GM12878 (cell line): ENCODE results near the gene HAP1. TPM values are rescaled to one million over a fixed set of nuclear protein-coding genes. Genes with fewer than 3 reads are reported as not detected.

Source experiments
- ATAC-seq: fragments of 200-7000 bp; cut with Tn5 transposase; 3 replicates; pipeline ENCODE4 v1.9.1; 2020; ENCODE audit warnings: mild to moderate bottlenecking, moderate library complexity
- BruUV-seq: library from RNA; stranded (reverse); fragments of 400-500 nt; replicated peaks from 2 replicates; lab custom pipeline; 2021; lab: Mats Ljungman, UMichigan
- CTCF ChIA-PET: fragments of 300-600 bp; sonication (Branson Sonifier 250); formaldehyde crosslinking; extraction: SDS; loops from one replicate; lab custom pipeline; 2021; ENCODE audit warnings: inconsistent platforms; lab: Yijun Ruan, JAX
- POLR2A ChIA-PET: fragments of 350-600 bp; formaldehyde crosslinking; extraction: SDS; loops from one replicate; lab custom pipeline; 2021; ENCODE audit warnings: inconsistent platforms; lab: Charles Lee
- RAD21 ChIA-PET: fragments of 300-600 bp; sonication (Branson Sonifier 250); formaldehyde crosslinking; loops from one replicate; lab custom pipeline; 2023; ENCODE audit warnings: antibody characterized with exemption; ENCODE audit not compliant: unreplicated experiment; lab: Charles Lee
- SMC1A ChIA-PET: fragments of 300-600 bp; sonication (Branson Sonifier 250); formaldehyde crosslinking; loops from one replicate; lab custom pipeline; 2023; ENCODE audit not compliant: unreplicated experiment, uncharacterized antibody; lab: Charles Lee
- DNase-seq: peaks from one replicate; pipeline ENCODE4 v3.0.0-alpha.2; 2011; ENCODE audit warnings: low read depth, low spot score
- FAIRE-seq: peaks from 3 replicates; lab custom pipeline; 2011; peaks lifted over from hg19 to GRCh38; lab: Jason Lieb, UNC
- H2AFZ ChIP-seq: 2 replicates; pipeline ENCODE4 v1.6.0; 2011; ENCODE audit warnings: low read depth, low read length, control low read depth; ENCODE audit not compliant: control insufficient read depth
- H3K27ac ChIP-seq: 2 replicates; pipeline ENCODE4 v1.5.1; 2011; ENCODE audit warnings: control low read depth; ENCODE audit not compliant: control insufficient read depth, insufficient read depth
- H3K27me3 ChIP-seq, 2 experiments: replicated peaks in 1 of 2; 2 replicates each; pipeline versions ENCODE4 v1.6.0 to v1.6.1; 2011; ENCODE audit warnings: low read length in 1 of 2; ENCODE audit not compliant: control insufficient read depth in 2 of 2, insufficient read depth in 2 of 2
- H3K36me3 ChIP-seq, 2 experiments: 2 replicates each; pipeline ENCODE4 v1.5.1; 2011; ENCODE audit warnings: low read length in 1 of 2; ENCODE audit not compliant: control insufficient read depth in 2 of 2, insufficient read depth in 2 of 2
- H3K4me1 ChIP-seq: 2 replicates; pipeline ENCODE4 v1.6.1; 2011; ENCODE audit warnings: mild to moderate bottlenecking, low read length, moderate library complexity, mixed read lengths; ENCODE audit not compliant: control insufficient read depth, insufficient read depth
- H3K4me2 ChIP-seq: 2 replicates; pipeline ENCODE4 v1.6.0; 2011; ENCODE audit warnings: control low read depth; ENCODE audit not compliant: control insufficient read depth, insufficient read depth
- H3K4me3 ChIP-seq: fragments of 200-600 bp; sonication (generic); 2 replicates; pipeline ENCODE4 v1.5.1; 2016
- H3K79me2 ChIP-seq: 2 replicates; pipeline ENCODE4 v1.6.0; 2011; ENCODE audit warnings: low read length; ENCODE audit not compliant: control insufficient read depth, insufficient read depth
- H3K9ac ChIP-seq: 2 replicates; pipeline ENCODE4 v1.8.0; 2011; ENCODE audit warnings: low read length, control low read depth, mixed read lengths; ENCODE audit not compliant: control insufficient read depth, insufficient read depth
- H3K9me3 ChIP-seq: replicated peaks from 3 replicates; pipeline ENCODE4 v1.5.1; 2011; ENCODE audit warnings: mild to moderate bottlenecking, low read length; ENCODE audit not compliant: control insufficient read depth, insufficient read depth
- H4K20me1 ChIP-seq: 2 replicates; pipeline ENCODE4 v1.6.0; 2011; ENCODE audit not compliant: control insufficient read depth, insufficient read depth
- BHLHE40 ChIP-seq, 2 experiments: fragments of 450-650 bp in 1 of 2; IDR thresholded peaks; 2 replicates each; pipeline ENCODE4 v1.6.1; 2011 to 2017; ENCODE audit warnings: low read depth in 2 of 2, borderline replicate concordance in 1 of 2, improper control_type of control experiment in 1 of 2, low read length in 1 of 2, mild to moderate bottlenecking in 1 of 2
- MTA2 ChIP-seq: fragments of 450-650 bp; IDR thresholded peaks from 2 replicates; pipeline ENCODE4 v1.6.1; 2016; ENCODE audit warnings: low read depth, mild to moderate bottlenecking, moderate library complexity
- MYC ChIP-seq: IDR thresholded peaks from 2 replicates; pipeline ENCODE4 v1.6.1; 2011; ENCODE audit warnings: mild to moderate bottlenecking, low read length, moderate library complexity, inconsistent platforms; ENCODE audit not compliant: insufficient read depth, insufficient replicate concordance, insufficient read length, severe bottlenecking
- NFIC ChIP-seq: IDR thresholded peaks from 2 replicates; pipeline ENCODE4 v1.6.1; 2012; ENCODE audit warnings: low read depth, mild to moderate bottlenecking, inconsistent platforms, low read length, moderate library complexity
- RUNX3 ChIP-seq: IDR thresholded peaks from 2 replicates; pipeline ENCODE4 v1.6.1; 2012; ENCODE audit warnings: low read length, inconsistent platforms
- SUZ12 ChIP-seq: fragments of 200-600 bp; sonication (generic); IDR thresholded peaks from one replicate; pipeline ENCODE4 v1.6.1; 2018; ENCODE audit warnings: antibody characterized with exemption, mild to moderate bottlenecking; ENCODE audit not compliant: unreplicated experiment
- ZNF207 ChIP-seq: fragments of 450-650 bp; IDR thresholded peaks from 2 replicates; pipeline ENCODE4 v1.6.1; 2014; ENCODE audit warnings: antibody characterized with exemption, mild to moderate bottlenecking, borderline replicate concordance
- ZNF622 ChIP-seq: fragments of 450-650 bp; IDR thresholded peaks from 2 replicates; pipeline ENCODE4 v1.6.1; 2017; ENCODE audit warnings: mild to moderate bottlenecking, inconsistent platforms
- WGBS: methylation state at CpG from one replicate; pipeline ENCODE4 v1.1.6; 2016; ENCODE audit warnings: low lambda C conversion rate; ENCODE audit not compliant: insufficient replicate concordance, insufficient coverage; ENCODE audit errors: missing lambda C conversion rate; 5-methylcytosine and 5-hydroxymethylcytosine counted together
- in situ Hi-C: fragments of 300-500 bp; cut with MboI; formaldehyde crosslinking; loops from 9 replicates; pipeline ENCODE4 v1.14.3; 2018; ENCODE audit warnings: mixed read lengths
- intact Hi-C: fragments of 100-400 bp; cut with micrococcal nuclease; formaldehyde crosslinking; loops from one replicate; pipeline ENCODE4 v1.14.2; 2022; ENCODE audit not compliant: unreplicated experiment
- polyA plus RNA-seq, 11 experiments: library from polyadenylated mRNA; depleted of rRNA in 4 of 11; unstranded in 6 of 11; stranded (reverse) in 5 of 11; fragments of >200 nt; fragmentation: Nextera tagmentation in 4 of 11; fragmentation: Illumina TruSeq in 1 of 11; extraction: Ambion mirVana in 4 of 11; extraction: Trizol in 1 of 11; gene quantifications; 1 replicate in 1 of 11; 2 replicates in 10 of 11; pipeline versions ENCODE4 v1.2.1 to v1.2.3, GENCODE V29; 2011 to 2016; ENCODE audit warnings: inconsistent platforms in 2 of 11, missing spikeins in 2 of 11, low read depth in 1 of 11
- total RNA-seq, 4 experiments: library from RNA; depleted of rRNA in 3 of 4; stranded (reverse); fragments of >200 nt in 3 of 4; fragmentation: Illumina TruSeq in 1 of 4; extraction: Trizol in 1 of 4; gene quantifications; 2 replicates each; pipeline versions ENCODE4 v1.2.1 to v1.2.3, GENCODE V29; 2013 to 2021
- TF ChIP-seq, protein P1 (sequence below): fragments of 450-650 bp; IDR thresholded peaks from 2 replicates; pipeline ENCODE4 v1.6.1; 2018; ENCODE audit warnings: mild to moderate bottlenecking, low read depth, moderate library complexity; ENCODE audit not compliant: partially characterized antibody
- TF ChIP-seq, protein P2 (sequence below): fragments of 450-650 bp; IDR thresholded peaks from 2 replicates; pipeline ENCODE4 v1.6.1; 2017; ENCODE audit warnings: low read depth, mild to moderate bottlenecking, moderate library complexity
- TF ChIP-seq, protein P3 (sequence below): IDR thresholded peaks from 2 replicates; pipeline ENCODE4 v1.6.1; 2011; ENCODE audit warnings: borderline replicate concordance, low read depth, mild to moderate bottlenecking, moderate library complexity, mixed read lengths, low read length; ENCODE audit not compliant: insufficient read depth; ENCODE audit errors: extremely low read length

HAP1 gene
- total and polyA plus RNA-seq, 10 of the 15 experiments (the other 5 are each of a cell fraction or from before 2014, with no cell fraction given), result not detected

GRCh38 chr17:41728056-41728455 lies 6.4 kb downstream of the HAP1 start:
- Histone ChIP-seq H2AFZ (no peak overlapping the region; the same call in 1 of the 2 replicates), H3K79me2 (no peaks in the 10 kb centered on the region), H3K4me3 (no peak overlapping the region), H3K4me2 (no peak overlapping the region), H3K4me1 (no peaks in the 10 kb centered on the region), H4K20me1 (no peaks in the 10 kb centered on the region), H3K27me3 (peaks cover 0 to 6% of the 10 kb centered on the region in 2 experiments; a peak in 2 of 4 replicates), H3K9me3 (no peaks in the 10 kb centered on the region), H3K36me3 (no peaks in the 10 kb centered on the region), H3K9ac (no peak overlapping the region), H3K27ac (no peak overlapping the region)
- ChIA-PET POLR2A (interaction anchor here (0.6 kb wide), 1 partner anchor 58 kb away, joined by 8 read pairs; no protein-coding TSS in a partner anchor), SMC1A (interaction anchor here (0.6 kb wide), 1 partner anchor 38 kb away, joined by 3 read pairs; no protein-coding TSS in a partner anchor), RAD21 (no interaction called here), CTCF (interaction anchor here (0.5 to 1.0 kb wide), 2 partner anchors 72 to 156 kb away, joined by 3 read pairs; no protein-coding TSS in a partner anchor)
- DNase-seq (no peak), ATAC-seq (no peak), FAIRE-seq (no peak)
- no TSS peak for BruUV-seq
- intact Hi-C loops (no loop called here), in situ Hi-C loops (no loop called here)
- TF ChIP-seq BHLHE40 (IDR thresholded peaks at IDR 0.05; ENCODE audit: borderline replicate concordance in 1 of 2, low read depth in 2 of 2, low read length in 1 of 2) (no peak), RUNX3 (no peak), ZNF622 (no peak)
- 9% methylated on average over 12 of the region's 12 CpGs for WGBS

GRCh38 chr17:41725134-41725533 lies 9.3 kb downstream of the HAP1 start:
- H3K79me2 ChIP-seq, result no peaks in the 10 kb centered on the region
- H3K27me3 ChIP-seq, result 0 out of 4 replicates have a peak, but pooled peaks cover 0 to 2% of the 10 kb centered on the region in 2 experiments
- 54% methylated on average over 5 of the region's 5 CpGs for WGBS
- H3K4me3 ChIP-seq, result no peak overlapping the region
- FAIRE-seq (no peak), ATAC-seq (no peak), DNase-seq (no peak)
- RAD21 ChIA-PET, result no interaction called here
- intact Hi-C loops (no loop called here), in situ Hi-C loops (no loop called here)
- SMC1A ChIA-PET, result interaction anchor here (0.5 kb wide), 1 partner anchor 1488 kb away, joined by 4 read pairs; no protein-coding TSS in a partner anchor
- no peaks in the 10 kb centered on the region for H3K9me3 ChIP-seq
- POLR2A ChIA-PET, result interaction anchor here (0.5 kb wide), 1 partner anchor 231 kb away, joined by 6 read pairs; no protein-coding TSS in a partner anchor
- H3K27ac ChIP-seq, result no peak overlapping the region
- H3K4me2 ChIP-seq, result no peak overlapping the region
- CTCF ChIA-PET, result no interaction called here
- no peak overlapping the region for H2AFZ ChIP-seq
- BruUV-seq, result no TSS peak
- no peaks in the 10 kb centered on the region for H3K36me3 ChIP-seq
- no peaks in the 10 kb centered on the region for H3K4me1 ChIP-seq
- no peak overlapping the region for H3K9ac ChIP-seq
- H4K20me1 ChIP-seq, result no peaks in the 10 kb centered on the region
- TF ChIP-seq NFIC (no peak), ZNF207 (no peak), SUZ12 (no peak), MYC (no peak), MTA2 (no peak)
- TF ChIP-seq, protein P1, sequence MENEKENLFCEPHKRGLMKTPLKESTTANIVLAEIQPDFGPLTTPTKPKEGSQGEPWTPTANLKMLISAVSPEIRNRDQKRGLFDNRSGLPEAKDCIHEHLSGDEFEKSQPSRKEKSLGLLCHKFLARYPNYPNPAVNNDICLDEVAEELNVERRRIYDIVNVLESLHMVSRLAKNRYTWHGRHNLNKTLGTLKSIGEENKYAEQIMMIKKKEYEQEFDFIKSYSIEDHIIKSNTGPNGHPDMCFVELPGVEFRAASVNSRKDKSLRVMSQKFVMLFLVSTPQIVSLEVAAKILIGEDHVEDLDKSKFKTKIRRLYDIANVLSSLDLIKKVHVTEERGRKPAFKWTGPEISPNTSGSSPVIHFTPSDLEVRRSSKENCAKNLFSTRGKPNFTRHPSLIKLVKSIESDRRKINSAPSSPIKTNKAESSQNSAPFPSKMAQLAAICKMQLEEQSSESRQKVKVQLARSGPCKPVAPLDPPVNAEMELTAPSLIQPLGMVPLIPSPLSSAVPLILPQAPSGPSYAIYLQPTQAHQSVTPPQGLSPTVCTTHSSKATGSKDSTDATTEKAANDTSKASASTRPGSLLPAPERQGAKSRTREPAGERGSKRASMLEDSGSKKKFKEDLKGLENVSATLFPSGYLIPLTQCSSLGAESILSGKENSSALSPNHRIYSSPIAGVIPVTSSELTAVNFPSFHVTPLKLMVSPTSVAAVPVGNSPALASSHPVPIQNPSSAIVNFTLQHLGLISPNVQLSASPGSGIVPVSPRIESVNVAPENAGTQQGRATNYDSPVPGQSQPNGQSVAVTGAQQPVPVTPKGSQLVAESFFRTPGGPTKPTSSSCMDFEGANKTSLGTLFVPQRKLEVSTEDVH, result no peak
- TF ChIP-seq, protein P2, sequence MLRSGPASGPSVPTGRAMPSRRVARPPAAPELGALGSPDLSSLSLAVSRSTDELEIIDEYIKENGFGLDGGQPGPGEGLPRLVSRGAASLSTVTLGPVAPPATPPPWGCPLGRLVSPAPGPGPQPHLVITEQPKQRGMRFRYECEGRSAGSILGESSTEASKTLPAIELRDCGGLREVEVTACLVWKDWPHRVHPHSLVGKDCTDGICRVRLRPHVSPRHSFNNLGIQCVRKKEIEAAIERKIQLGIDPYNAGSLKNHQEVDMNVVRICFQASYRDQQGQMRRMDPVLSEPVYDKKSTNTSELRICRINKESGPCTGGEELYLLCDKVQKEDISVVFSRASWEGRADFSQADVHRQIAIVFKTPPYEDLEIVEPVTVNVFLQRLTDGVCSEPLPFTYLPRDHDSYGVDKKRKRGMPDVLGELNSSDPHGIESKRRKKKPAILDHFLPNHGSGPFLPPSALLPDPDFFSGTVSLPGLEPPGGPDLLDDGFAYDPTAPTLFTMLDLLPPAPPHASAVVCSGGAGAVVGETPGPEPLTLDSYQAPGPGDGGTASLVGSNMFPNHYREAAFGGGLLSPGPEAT, result no peak
- TF ChIP-seq, protein P3, sequence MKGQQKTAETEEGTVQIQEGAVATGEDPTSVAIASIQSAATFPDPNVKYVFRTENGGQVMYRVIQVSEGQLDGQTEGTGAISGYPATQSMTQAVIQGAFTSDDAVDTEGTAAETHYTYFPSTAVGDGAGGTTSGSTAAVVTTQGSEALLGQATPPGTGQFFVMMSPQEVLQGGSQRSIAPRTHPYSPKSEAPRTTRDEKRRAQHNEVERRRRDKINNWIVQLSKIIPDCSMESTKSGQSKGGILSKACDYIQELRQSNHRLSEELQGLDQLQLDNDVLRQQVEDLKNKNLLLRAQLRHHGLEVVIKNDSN, result no peak
